Smooth muscle cell (in vitro differentiated cells): ENCODE data around the gene TMPRSS6. TPM values are rescaled to one million over a fixed set of nuclear protein-coding genes. Genes with fewer than 3 reads are reported as not detected.

Experiments used
- DNase-seq: peaks from one replicate; lab custom pipeline; 2025; ENCODE audit not compliant: unreplicated experiment; lab: John Stamatoyannopoulos, UW
- H2AFZ ChIP-seq: fragments of 200-600 bp; sonication (generic); 2 replicates; pipeline ENCODE4 v1.6.0; 2016; ENCODE audit warnings: antibody characterized with exemption, low read depth, mild to moderate bottlenecking
- H3F3A ChIP-seq: fragments of 200-600 bp; sonication (generic); 2 replicates; pipeline ENCODE4 v1.6.0; 2017; ENCODE audit warnings: antibody characterized with exemption, low read depth
- H3K27ac ChIP-seq: fragments of 200-600 bp; sonication (generic); 2 replicates; pipeline ENCODE4 v1.5.1; 2016; ENCODE audit warnings: low read depth, mild to moderate bottlenecking
- H3K27me3 ChIP-seq: fragments of 200-600 bp; sonication (generic); 2 replicates; pipeline ENCODE4 v1.6.1; 2016; ENCODE audit warnings: low read depth, mild to moderate bottlenecking
- H3K36me3 ChIP-seq: fragments of 200-600 bp; sonication (generic); 2 replicates; pipeline ENCODE4 v1.5.1; 2016; ENCODE audit warnings: low read depth
- H3K4me1 ChIP-seq: fragments of 200-600 bp; sonication (generic); 2 replicates; pipeline ENCODE4 v1.5.1; 2016; ENCODE audit warnings: low read depth
- H3K4me2 ChIP-seq: fragments of 200-600 bp; sonication (generic); 2 replicates; pipeline ENCODE4 v1.6.0; 2016; ENCODE audit warnings: mild to moderate bottlenecking
- H3K4me3 ChIP-seq: fragments of 200-600 bp; sonication (generic); 2 replicates; pipeline ENCODE4 v1.5.1; 2016; ENCODE audit warnings: mild to moderate bottlenecking
- H3K79me2 ChIP-seq: fragments of 200-600 bp; sonication (generic); 2 replicates; pipeline ENCODE4 v1.6.0; 2016; ENCODE audit warnings: low read depth, mild to moderate bottlenecking
- H3K9ac ChIP-seq: fragments of 200-600 bp; sonication (generic); 2 replicates; pipeline ENCODE4 v1.6.0; 2016; ENCODE audit warnings: low read depth
- H3K9me3 ChIP-seq: fragments of 200-600 bp; sonication (generic); replicated peaks from 2 replicates; pipeline ENCODE4 v1.5.1; 2016; ENCODE audit warnings: low read depth
- H4K20me1 ChIP-seq: fragments of 200-600 bp; sonication (generic); 2 replicates; pipeline ENCODE4 v1.6.0; 2016; ENCODE audit warnings: low read depth
- CTCF ChIP-seq: fragments of 200-600 bp; sonication (generic); IDR thresholded peaks from 2 replicates; pipeline ENCODE4 v1.5.1; 2017; ENCODE audit warnings: borderline replicate concordance, mild to moderate bottlenecking, antibody characterized with exemption; ENCODE audit not compliant: insufficient read depth, poor library complexity, severe bottlenecking
- WGBS: methylation state at CpG from one replicate; pipeline ENCODE4 v1.1.7; 2016; ENCODE audit warnings: low lambda C conversion rate; 5-methylcytosine and 5-hydroxymethylcytosine counted together
- polyA plus RNA-seq: library from polyadenylated mRNA; unstranded; fragments of >200 nt; fragmentation: Nextera tagmentation; extraction: Ambion mirVana; gene quantifications from 2 replicates; pipeline ENCODE4 v1.2.1, GENCODE V29; 2016
- total RNA-seq: library from RNA; depleted of rRNA; stranded (reverse); fragments of >200 nt; gene quantifications from 2 replicates; pipeline ENCODE4 v1.2.3, GENCODE V29; 2014

The TMPRSS6 gene
- total and polyA plus RNA-seq, 2 experiments from 2014 or later = not detected

DNA sequence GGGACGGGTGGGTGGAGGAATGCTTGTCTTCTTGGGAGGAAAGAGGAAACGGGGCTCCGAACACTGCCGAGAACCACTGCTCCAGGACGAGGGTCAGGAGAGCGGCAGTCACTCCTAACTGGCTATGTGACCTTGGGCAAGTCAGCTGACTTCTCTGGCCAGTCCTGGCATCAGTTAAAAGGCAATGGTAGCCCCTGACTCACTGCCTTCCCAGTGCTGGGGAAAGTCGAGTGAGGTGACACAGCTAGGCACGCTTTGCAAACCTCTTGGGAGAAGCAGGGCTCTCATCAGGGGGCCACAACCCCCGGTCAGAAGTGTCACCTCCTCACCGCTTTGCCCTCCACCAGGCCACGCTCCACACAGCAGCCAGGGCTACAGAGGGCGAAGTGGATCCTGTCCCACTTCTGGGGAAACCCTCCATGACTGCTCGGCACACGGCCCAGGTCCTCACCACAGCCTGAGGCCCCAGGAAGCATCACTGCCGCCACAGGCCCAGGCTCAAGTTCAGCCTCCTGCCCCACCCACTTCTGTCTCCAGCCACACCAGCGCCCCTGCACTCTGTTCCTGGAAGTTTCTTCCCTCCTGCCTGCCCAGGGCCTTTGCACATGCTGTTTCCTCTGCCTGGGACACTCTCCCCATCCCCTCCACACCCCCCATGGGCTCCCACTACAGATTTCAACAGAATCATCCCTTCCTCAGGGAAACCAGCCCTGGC, 23.9 kb upstream of the TMPRSS6 start:
- H2AFZ ChIP-seq = no peak overlapping the region
- no peak overlapping the region for H3K4me2 ChIP-seq
- no peak for TF ChIP-seq CTCF
- WGBS = 85% methylated on average over 16 of the region's 16 CpGs
- H3K79me2 ChIP-seq = no peaks in the 10 kb centered on the region
- H3K4me3 ChIP-seq = no peak overlapping the region
- no peak for DNase-seq
- H3K27ac ChIP-seq = no peak overlapping the region
- H3K9ac ChIP-seq = no peak overlapping the region
- H3K36me3 ChIP-seq = no peaks in the 10 kb centered on the region
- no peaks in the 10 kb centered on the region for H4K20me1 ChIP-seq
- H3K27me3 ChIP-seq = no peaks in the 10 kb centered on the region
- H3F3A ChIP-seq = no peaks in the 10 kb centered on the region
- no peaks in the 10 kb centered on the region for H3K9me3 ChIP-seq
- no peaks in the 10 kb centered on the region for H3K4me1 ChIP-seq

DNA sequence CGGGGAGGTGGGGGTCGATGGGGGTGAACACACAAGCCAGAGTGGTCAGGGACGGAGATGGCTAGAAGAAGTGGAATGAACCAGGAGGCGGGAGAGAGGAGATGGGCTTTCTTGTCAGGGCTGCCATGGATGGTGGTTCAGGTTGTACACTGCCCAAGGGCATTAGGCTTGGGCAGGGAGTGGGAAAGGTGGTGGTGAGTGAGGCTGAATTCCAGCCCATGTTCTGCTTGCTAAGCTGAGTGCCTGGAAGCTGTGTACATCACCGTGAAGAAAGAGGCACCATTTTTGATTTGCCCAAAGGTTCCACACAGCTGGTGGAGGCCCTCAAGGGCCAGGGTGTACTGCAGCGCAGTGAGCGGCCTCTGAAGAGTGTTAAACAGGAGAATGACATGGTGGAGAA, 23.3 kb upstream of the TMPRSS6 start:
- Histone ChIP-seq H3K4me2 (no peak overlapping the region), H3K79me2 (no peaks in the 10 kb centered on the region), H3F3A (no peaks in the 10 kb centered on the region), H2AFZ (no peak overlapping the region), H3K4me3 (no peak overlapping the region), H3K36me3 (no peaks in the 10 kb centered on the region), H3K4me1 (no peaks in the 10 kb centered on the region), H3K27me3 (no peaks in the 10 kb centered on the region), H4K20me1 (no peaks in the 10 kb centered on the region), H3K9me3 (no peaks in the 10 kb centered on the region), H3K9ac (no peak overlapping the region), H3K27ac (no peak overlapping the region)
- 94% methylated on average over 7 of the region's 7 CpGs for WGBS
- no peak for DNase-seq
- no peak for TF ChIP-seq CTCF

- Histone ChIP-seq H3K9ac (no peak overlapping the region), H3K4me3 (no peak overlapping the region), H3K27me3 (no peaks in the 10 kb centered on the region), H3K4me2 (no peak overlapping the region), H4K20me1 (no peaks in the 10 kb centered on the region), H3K79me2 (no peaks in the 10 kb centered on the region), H3K27ac (no peak overlapping the region), H3K36me3 (no peaks in the 10 kb centered on the region), H2AFZ (no peak overlapping the region), H3K4me1 (no peaks in the 10 kb centered on the region), H3F3A (no peaks in the 10 kb centered on the region), H3K9me3 (no peaks in the 10 kb centered on the region)
- no peak for TF ChIP-seq CTCF
- DNase-seq = no peak
- WGBS = 87% methylated on average over 14 of the region's 14 CpGs
Observed at GRCh38 chr22:37129866-37130441, 20.4 kb upstream of the TMPRSS6 start.
